NCI-H510A treated with DMSO at 0.1 percent for 48 hours (cell line): ENCODE measurements around the gene OR52L1.
A peak's percentile ranks its signal among the peaks of the same experiment; 100 is the strongest.
"Not testable (repeated sequence)": the region's sequence is repeated elsewhere in the genome, so short reads cannot be mapped to it uniquely, and the experiment has no call there.

Experiments used
- DNase-seq: peaks from one replicate; lab custom pipeline; 2025; lab: John Stamatoyannopoulos, UW

The OR52L1 gene

DNA sequence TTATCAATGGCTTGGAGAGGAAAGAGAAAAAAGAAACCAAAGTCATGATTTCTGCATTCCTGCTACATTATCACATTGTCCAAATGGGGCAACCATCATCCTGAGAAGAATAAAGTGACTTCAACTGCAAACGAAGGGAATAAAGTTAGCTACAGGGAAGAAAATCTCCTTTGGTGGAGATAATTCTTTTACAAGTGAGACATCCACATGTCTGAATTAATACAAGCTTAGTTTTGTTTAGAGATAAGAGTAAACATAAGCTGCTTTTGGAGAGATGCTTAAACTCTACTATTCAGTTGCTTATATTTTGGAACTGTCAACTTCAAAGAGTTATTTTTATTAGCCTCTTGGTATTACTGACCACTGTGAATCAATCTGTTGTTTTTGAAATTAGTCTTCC, at the start of gene OR52L1:
TSS of gene OR52L1 (minus strand) at position 101 of the 400 bp plus-strand sequence. CDS start at position 46, 55 bp downstream.
- DNase-seq = no peak

DNA sequence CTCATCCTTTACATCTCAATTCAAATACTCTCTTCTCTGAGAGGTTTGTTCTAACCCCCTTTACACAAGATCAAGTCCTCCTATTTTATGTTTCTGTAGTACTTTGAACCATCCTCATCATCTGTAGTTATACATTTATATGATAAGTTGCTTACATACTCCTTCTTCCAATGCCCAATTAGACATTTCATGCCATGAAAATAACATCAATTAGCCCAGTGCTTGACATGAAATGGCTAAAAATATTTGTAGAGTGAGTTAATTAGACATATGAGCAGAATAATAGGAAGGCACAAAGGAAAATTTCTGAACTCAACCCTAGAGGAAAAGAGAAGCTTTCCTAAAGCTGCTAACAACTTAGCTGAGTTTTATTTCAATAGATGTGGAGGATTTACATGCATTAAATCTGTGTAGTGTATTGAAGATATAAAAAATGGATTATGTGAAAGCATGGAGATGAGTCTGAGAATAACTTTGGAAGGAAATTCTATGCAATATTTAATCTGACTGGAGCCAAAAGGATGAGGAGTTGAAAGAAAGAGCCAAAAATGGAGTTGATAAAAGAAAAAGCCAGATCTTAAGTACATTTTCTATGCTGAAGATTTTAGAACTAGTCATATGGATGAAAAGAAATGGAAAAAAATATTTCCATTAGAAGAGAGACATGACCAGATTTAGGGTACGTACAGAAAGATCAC, 44.1 kb upstream of the OR52L1 start, which contains the start of gene OR56A1:
TSS of gene OR56A1 (minus strand) at position 51 of the 698 bp plus-strand sequence. CDS start 3,066 bp downstream, outside the sequence.
- DNase-seq = no peak

DNA sequence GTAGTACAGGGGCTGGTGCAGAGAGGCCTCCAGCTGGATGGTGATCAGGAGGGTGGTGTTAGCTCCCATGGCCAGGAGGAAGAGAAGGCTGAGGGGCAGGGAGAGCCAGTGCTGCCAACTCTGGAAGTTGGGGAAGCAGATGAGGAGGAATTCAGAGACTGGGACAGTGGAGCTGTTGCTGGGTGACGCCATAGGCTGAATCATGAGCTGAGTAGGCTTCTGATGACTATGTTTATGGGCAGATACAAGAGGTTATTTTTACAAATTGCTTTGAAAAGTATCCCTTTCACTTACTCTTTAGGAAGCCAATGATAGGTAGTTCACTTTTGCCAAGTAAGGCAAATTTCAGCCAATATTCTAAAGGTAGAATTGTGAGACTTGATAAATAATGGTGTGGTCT, 40.7 kb upstream of the OR52L1 start:
- no peak for DNase-seq

GRCh38 chr11:6025056-6025455, 38.3 kb upstream of the OR52L1 start:
- no peak for DNase-seq

GRCh38 chr11:6022956-6023355, 36.2 kb upstream of the OR52L1 start:
- DNase-seq = peak; percentile 50

- no peak for DNase-seq
Measured at GRCh38 chr11:6013042-6013441, 26.3 kb upstream of the OR52L1 start.

DNA sequence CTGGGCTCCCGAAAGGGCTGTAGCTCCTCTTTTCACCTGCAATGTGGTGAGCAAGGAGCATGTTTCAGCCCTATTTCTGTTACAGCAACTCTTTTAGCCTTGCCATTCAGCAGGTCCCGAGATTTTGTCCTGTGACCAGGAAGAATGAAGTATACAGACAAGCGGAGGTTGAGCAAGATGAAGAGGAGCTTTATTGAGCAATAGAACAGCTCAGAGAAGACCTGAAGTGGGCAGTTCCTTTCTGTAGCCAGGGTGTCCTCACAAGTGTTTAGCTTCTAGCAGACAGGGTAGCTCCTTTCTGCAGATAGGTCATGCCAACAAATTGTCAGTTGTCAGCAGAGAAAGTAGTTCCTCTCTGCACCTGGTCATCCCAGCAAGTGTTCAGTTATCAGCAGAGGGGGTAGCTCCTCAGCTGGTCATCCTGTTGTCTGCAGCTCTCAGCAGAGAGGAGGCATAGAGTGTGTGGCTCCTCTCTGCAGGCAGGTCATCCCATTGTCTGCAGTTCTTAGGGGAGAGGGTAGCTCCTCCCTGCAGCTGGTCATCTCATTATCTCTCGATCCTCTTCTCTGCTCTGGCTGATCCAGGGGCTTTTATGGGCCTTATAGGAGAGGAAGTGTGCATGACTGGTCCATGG, 25.4 kb upstream of the OR52L1 start:
- no peak for DNase-seq

GRCh38 chr11:6006846-6007245, 20.1 kb upstream of the OR52L1 start, which contains the start of gene OR56A4:
Gene OR56A4, minus strand, starts transcription at chr11:6006946. Its CDS starts 3,954 bp downstream, at chr11:6002992.
- no peak for DNase-seq

- no peak for DNase-seq
Measured at GRCh38 chr11:6006395-6006794, 19.6 kb upstream of the OR52L1 start.

- no peak for DNase-seq
Measured at GRCh38 chr11:6002202-6002699, 15.5 kb upstream of the OR52L1 start.

- no peak for DNase-seq
Measured at GRCh38 chr11:5994791-5995190, 8.0 kb upstream of the OR52L1 start.

GRCh38 chr11:5992604-5993251, 5.9 kb upstream of the OR52L1 start:
- no peak for DNase-seq

DNA sequence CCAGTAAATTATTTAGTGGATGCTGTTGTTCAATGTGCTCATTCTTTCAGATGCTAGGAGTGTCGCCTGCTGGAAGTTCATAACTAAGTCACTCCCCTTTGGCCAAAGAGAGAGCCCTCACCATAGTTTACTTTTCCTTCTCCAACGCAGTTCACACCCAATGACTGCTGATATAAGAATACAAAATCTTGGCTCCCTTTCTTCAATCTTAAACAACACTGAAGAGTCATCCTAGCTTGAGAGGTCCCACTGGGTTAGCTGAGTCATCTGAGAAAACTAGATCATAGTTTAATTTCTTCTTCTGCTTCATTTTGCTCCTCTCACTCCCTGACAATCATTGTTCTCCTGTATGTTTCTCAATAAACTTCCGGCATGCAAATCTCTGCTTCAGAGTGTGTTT, 5.4 kb upstream of the OR52L1 start:
- no peak for DNase-seq

GRCh38 chr11:5989203-5989602, 2.4 kb upstream of the OR52L1 start:
- DNase-seq = no peak

DNA sequence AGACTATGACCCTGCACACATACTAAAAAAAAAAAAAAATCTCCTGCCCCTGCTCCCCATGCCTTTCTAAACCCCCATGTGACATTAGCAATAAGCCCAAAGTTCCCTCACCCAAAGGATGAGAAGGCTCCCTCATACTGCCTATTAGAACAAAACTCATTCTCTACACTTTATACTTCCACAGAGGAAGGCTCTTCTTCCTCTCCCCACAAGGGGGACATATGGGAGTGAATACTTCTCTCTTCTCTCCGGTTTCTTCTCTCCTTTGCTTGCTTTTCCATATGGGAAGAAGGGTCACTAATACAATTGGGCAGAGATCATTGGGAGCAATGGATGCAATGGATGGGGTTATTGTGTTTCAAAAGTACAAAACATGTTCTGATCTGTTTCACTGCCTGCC, 3.3 kb downstream of the OR52L1 start:
- DNase-seq = no peak

- DNase-seq = no peak
Measured at GRCh38 chr11:5973530-5973929, 13.3 kb downstream of the OR52L1 start.

GRCh38 chr11:5968394-5968793, 18.4 kb downstream of the OR52L1 start, which contains the start of gene OR56A5:
Gene OR56A5, minus strand, starts transcription at chr11:5968494. Its CDS starts 0 bp downstream, at chr11:5968494.
- DNase-seq = no peak

DNA sequence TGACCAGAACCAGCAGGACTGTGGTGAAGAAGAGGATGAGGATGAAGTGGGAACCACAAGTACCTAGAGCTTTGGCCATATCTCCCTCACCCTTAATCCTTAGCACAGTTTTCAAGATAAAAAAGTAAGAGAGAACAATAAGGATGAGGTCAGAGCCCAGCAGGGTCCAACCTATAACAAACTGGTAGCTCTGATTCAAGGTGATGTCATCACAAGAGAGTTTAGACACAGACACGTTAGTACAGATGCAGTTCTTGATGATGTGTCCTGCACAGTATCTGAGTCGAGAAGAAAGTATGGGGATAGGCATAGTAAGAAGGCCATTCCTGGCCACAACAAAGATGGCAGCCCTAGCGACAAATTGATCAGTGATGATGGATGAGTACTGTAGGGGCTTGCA, 19.1 kb downstream of the OR52L1 start:
- DNase-seq = no peak

GRCh38 chr11:5966958-5967357, 19.8 kb downstream of the OR52L1 start:
- no peak for DNase-seq

DNA sequence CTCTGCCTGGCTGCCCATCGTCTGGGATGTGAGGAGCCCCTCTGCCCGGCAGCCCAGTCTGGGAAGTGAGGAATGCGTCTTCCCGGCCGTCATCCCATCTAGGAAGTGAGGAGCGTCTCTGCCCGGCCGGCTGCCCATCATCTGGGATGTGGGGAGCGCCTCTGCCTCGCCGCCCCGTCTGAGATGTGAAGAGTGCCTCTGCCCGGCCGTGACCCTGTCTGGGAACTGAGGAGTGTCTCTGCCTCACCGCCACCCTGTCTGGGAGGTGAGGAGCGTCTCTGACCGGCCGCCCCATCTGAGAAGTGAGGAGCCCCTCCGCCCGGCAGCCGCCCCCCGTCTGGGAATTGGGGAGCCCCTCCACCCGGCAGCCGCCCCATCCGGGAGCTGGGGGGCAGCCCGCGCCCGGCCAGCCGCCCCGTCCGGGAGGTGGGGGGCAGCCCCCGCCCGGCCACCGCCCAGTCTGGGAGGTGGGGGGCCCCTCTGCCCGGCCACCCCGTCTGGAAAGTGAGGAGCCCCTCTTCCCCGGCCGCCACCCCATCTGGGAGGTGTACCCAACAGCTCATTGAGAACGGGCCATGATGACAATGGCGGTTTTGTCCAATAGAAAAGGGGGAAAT, 26.0 kb downstream of the OR52L1 start:
- not testable (repeated sequence) for DNase-seq

DNA sequence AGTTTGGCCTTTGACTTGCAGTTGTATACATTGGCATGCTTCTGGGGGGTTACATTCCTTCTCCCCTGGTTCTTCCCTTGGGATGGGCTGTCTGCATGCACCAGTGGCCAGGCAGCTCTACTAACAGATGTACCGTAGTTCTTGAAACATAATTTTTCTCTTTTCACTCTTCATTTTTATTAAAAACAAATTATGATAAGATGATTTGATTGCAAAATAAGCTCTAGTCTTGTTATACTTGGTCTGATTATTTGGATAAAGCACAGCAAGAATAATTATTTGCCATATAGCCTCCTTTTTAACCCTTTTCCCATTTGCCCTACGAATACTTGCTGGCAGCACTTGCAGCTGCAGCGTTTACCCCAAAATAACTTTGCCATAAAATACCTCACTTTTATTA, 31.2 kb downstream of the OR52L1 start:
- no peak for DNase-seq

DNA sequence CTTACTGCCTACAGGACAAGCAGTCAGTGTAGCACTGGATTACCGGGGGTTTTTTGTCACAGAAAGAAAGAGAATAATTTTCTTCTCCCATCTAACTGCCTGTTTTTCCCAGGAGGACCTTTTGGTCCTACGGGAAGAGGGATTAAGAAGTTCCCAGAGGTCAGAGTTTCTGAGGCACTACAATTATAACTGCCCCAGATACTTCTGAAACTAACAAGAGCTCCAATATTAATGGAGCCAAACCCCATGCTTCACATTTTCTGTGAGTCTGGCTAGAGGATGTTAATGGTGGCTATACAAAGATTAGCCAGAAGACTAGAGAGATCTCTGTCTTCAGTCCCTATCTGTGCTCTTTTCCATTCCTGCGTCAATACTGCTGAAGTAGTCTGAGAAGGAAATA, 44.8 kb downstream of the OR52L1 start, which contains the start of gene OR56A3:
TSS of gene OR56A3 (plus strand) at position 301 of the 400 bp plus-strand sequence. CDS start 5,096 bp downstream, outside the sequence.
- DNase-seq = no peak
